H1 (cell line): ENCODE results near the gene NEK11. TPM values are rescaled to one million over a fixed set of nuclear protein-coding genes. Genes with fewer than 3 reads are reported as not detected.

ENCODE experiments used
- MAFK ChIP-seq: IDR thresholded peaks from 2 replicates; pipeline ENCODE4 v1.6.1; 2012; ENCODE audit warnings: low read depth, mild to moderate bottlenecking, improper control_type of control experiment, low read length
- RFX5 ChIP-seq: IDR thresholded peaks from 2 replicates; pipeline ENCODE4 v1.6.1; 2011; ENCODE audit warnings: low read depth, low read length, improper control_type of control experiment, borderline replicate concordance
- SIN3A ChIP-seq, 2 experiments: IDR thresholded peaks in 1 of 2; conservative IDR thresholded peaks in 1 of 2; 2 replicates each; pipeline ENCODE4 v1.6.1; 2011 to 2012; ENCODE audit warnings: low read length in 2 of 2, improper control_type of control experiment in 1 of 2, low read depth in 1 of 2, mild to moderate bottlenecking in 1 of 2
- SRF ChIP-seq: IDR thresholded peaks from 2 replicates; pipeline ENCODE4 v1.6.1; 2011; ENCODE audit warnings: mild to moderate bottlenecking, low read depth, low read length, moderate library complexity
- polyA plus RNA-seq, 7 experiments: library from polyadenylated mRNA; depleted of rRNA in 3 of 7; stranded (reverse) in 5 of 7; unstranded in 2 of 7; fragments of >200 nt in 5 of 7; fragments of 200-250 nt in 2 of 7; gene quantifications; 1 replicate in 5 of 7; 2 replicates in 1 of 7; 4 replicates in 1 of 7; pipeline versions ENCODE4 v1.2.1 to v1.2.3, GENCODE V29; 2011 to 2013; ENCODE audit warnings: missing spikeins in 2 of 7, mixed read lengths in 2 of 7
- total RNA-seq: library from RNA; stranded (reverse); fragmentation: NEBNext Ultra II Directional; extraction: Animal tissue kit (Norgen Biotek cat#: 25700); gene quantifications from 2 replicates; pipeline ENCODE4 v1.2.1, GENCODE V29; 2021
- TF ChIP-seq, protein P1 (sequence below): fragments of 300-600 bp; sonication (generic); IDR thresholded peaks from 2 replicates; pipeline ENCODE4 v1.7.1; 2012; ENCODE audit warnings: low read length, moderate library complexity, mild to moderate bottlenecking, inconsistent platforms; ENCODE audit not compliant: insufficient replicate concordance

The NEK11 gene
- total and polyA plus RNA-seq, 2 of the 8 experiments (the other 6 are each of a cell fraction or from before 2014, with no cell fraction given): 0.60 TPM; not detected in 1

DNA sequence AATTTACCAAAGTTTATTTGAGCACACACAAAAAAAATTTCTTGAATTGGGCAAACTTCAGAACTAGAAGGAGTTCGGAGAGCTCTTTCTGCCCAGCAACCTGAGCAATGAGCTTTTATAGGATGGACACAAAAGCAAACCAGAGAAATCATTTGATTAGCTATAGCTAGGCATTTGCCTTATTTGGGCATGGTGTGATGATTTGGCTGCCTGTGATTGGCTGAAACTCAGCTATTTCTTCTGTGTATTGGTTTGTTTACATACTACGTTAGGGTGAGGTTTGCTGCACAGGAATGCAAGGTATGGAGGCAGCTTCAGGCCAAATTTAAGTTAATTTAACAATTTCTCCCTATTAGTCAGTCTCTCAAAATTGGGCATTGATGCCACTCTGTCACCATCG is 65.1 kb downstream of the NEK11 start (continued):
- TF ChIP-seq SIN3A (conservative IDR thresholded peaks at IDR 0.05 in 1 of 2, IDR thresholded peaks at IDR 0.05 in 1 of 2; ENCODE audit: low read depth in 1 of 2, low read length in 2 of 2) (no peak), MAFK (no peak), RFX5 (peak; percentile 72; the same call in 1 of the 2 replicates), SRF (peak; percentile 99)
- TF ChIP-seq, protein P1, sequence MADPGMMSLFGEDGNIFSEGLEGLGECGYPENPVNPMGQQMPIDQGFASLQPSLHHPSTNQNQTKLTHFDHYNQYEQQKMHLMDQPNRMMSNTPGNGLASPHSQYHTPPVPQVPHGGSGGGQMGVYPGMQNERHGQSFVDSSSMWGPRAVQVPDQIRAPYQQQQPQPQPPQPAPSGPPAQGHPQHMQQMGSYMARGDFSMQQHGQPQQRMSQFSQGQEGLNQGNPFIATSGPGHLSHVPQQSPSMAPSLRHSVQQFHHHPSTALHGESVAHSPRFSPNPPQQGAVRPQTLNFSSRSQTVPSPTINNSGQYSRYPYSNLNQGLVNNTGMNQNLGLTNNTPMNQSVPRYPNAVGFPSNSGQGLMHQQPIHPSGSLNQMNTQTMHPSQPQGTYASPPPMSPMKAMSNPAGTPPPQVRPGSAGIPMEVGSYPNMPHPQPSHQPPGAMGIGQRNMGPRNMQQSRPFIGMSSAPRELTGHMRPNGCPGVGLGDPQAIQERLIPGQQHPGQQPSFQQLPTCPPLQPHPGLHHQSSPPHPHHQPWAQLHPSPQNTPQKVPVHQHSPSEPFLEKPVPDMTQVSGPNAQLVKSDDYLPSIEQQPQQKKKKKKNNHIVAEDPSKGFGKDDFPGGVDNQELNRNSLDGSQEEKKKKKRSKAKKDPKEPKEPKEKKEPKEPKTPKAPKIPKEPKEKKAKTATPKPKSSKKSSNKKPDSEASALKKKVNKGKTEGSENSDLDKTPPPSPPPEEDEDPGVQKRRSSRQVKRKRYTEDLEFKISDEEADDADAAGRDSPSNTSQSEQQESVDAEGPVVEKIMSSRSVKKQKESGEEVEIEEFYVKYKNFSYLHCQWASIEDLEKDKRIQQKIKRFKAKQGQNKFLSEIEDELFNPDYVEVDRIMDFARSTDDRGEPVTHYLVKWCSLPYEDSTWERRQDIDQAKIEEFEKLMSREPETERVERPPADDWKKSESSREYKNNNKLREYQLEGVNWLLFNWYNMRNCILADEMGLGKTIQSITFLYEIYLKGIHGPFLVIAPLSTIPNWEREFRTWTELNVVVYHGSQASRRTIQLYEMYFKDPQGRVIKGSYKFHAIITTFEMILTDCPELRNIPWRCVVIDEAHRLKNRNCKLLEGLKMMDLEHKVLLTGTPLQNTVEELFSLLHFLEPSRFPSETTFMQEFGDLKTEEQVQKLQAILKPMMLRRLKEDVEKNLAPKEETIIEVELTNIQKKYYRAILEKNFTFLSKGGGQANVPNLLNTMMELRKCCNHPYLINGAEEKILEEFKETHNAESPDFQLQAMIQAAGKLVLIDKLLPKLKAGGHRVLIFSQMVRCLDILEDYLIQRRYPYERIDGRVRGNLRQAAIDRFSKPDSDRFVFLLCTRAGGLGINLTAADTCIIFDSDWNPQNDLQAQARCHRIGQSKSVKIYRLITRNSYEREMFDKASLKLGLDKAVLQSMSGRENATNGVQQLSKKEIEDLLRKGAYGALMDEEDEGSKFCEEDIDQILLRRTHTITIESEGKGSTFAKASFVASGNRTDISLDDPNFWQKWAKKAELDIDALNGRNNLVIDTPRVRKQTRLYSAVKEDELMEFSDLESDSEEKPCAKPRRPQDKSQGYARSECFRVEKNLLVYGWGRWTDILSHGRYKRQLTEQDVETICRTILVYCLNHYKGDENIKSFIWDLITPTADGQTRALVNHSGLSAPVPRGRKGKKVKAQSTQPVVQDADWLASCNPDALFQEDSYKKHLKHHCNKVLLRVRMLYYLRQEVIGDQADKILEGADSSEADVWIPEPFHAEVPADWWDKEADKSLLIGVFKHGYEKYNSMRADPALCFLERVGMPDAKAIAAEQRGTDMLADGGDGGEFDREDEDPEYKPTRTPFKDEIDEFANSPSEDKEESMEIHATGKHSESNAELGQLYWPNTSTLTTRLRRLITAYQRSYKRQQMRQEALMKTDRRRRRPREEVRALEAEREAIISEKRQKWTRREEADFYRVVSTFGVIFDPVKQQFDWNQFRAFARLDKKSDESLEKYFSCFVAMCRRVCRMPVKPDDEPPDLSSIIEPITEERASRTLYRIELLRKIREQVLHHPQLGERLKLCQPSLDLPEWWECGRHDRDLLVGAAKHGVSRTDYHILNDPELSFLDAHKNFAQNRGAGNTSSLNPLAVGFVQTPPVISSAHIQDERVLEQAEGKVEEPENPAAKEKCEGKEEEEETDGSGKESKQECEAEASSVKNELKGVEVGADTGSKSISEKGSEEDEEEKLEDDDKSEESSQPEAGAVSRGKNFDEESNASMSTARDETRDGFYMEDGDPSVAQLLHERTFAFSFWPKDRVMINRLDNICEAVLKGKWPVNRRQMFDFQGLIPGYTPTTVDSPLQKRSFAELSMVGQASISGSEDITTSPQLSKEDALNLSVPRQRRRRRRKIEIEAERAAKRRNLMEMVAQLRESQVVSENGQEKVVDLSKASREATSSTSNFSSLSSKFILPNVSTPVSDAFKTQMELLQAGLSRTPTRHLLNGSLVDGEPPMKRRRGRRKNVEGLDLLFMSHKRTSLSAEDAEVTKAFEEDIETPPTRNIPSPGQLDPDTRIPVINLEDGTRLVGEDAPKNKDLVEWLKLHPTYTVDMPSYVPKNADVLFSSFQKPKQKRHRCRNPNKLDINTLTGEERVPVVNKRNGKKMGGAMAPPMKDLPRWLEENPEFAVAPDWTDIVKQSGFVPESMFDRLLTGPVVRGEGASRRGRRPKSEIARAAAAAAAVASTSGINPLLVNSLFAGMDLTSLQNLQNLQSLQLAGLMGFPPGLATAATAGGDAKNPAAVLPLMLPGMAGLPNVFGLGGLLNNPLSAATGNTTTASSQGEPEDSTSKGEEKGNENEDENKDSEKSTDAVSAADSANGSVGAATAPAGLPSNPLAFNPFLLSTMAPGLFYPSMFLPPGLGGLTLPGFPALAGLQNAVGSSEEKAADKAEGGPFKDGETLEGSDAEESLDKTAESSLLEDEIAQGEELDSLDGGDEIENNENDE: peak; percentile 56
